PC-3 (cell line): ENCODE results near the gene IPO4.

Experiments used
- CTCF ChIP-seq: fragments of 300-600 bp; sonication (generic); conservative IDR thresholded peaks from 2 replicates; pipeline ENCODE4 v1.5.1; 2017; ENCODE audit warnings: antibody characterized with exemption, low read depth, mild to moderate bottlenecking, low read length
- EZH2 ChIP-seq: fragments of 300-600 bp; sonication (generic); IDR thresholded peaks from one replicate; pipeline ENCODE4 v1.6.1; 2017; ENCODE audit warnings: antibody characterized with exemption, mild to moderate bottlenecking, low read length; ENCODE audit not compliant: unreplicated experiment
- EZH2phosphoT487 ChIP-seq: fragments of 300-600 bp; sonication (generic); IDR thresholded peaks from 2 replicates; pipeline ENCODE4 v1.6.1; 2018; ENCODE audit warnings: mild to moderate bottlenecking, antibody characterized with exemption, low read length, borderline replicate concordance

GRCh38 chr14:24156840-24157239 lies 31.8 kb downstream of the IPO4 start:
- no peak for TF ChIP-seq CTCF
- TF ChIP-seq EZH2phosphoT487 = no peak
- TF ChIP-seq EZH2 = no peak
